HG03066 (cell line): Measurements from ENCODE around the gene LYPD1.
"Not testable (repeated sequence)": the region's sequence is repeated elsewhere in the genome, so short reads cannot be mapped to it uniquely, and the experiment has no call there.

ENCODE experiments used
- ATAC-seq: cut with Tn5 transposase; IDR thresholded peaks from one replicate; pipeline ENCODE4 v1.9.1; 2021; ENCODE audit warnings: low read depth; ENCODE audit not compliant: unreplicated experiment

The LYPD1 gene

GRCh38 chr2:132669908-132670495 is at the start of gene LYPD1:
LYPD1 (minus strand) TSS chr2:132670205; CDS start chr2:132669932, 273 bp downstream.
- ATAC-seq = no peak

GRCh38 chr2:132719480-132719879 is 49.5 kb upstream of the LYPD1 start:
- ATAC-seq = no peak

GRCh38 chr2:132716954-132717353 is 46.9 kb upstream of the LYPD1 start:
- no peak for ATAC-seq

- no peak for ATAC-seq
Measured at GRCh38 chr2:132715386-132716351, 45.7 kb upstream of the LYPD1 start.

GRCh38 chr2:132703396-132703795 is 33.4 kb upstream of the LYPD1 start:
- no peak for ATAC-seq

GRCh38 chr2:132701810-132702209 is 31.8 kb upstream of the LYPD1 start:
- no peak for ATAC-seq

GRCh38 chr2:132699802-132700201 is 29.8 kb upstream of the LYPD1 start:
- ATAC-seq = not testable (repeated sequence)

GRCh38 chr2:132698347-132698746 is 28.3 kb upstream of the LYPD1 start:
- ATAC-seq = not testable (repeated sequence)

- ATAC-seq = no peak
Measured at GRCh38 chr2:132697556-132698205, 27.7 kb upstream of the LYPD1 start.

GRCh38 chr2:132692816-132693215 is 22.8 kb upstream of the LYPD1 start:
- no peak for ATAC-seq

GRCh38 chr2:132691556-132691955 is 21.6 kb upstream of the LYPD1 start:
- ATAC-seq = no peak

GRCh38 chr2:132690664-132691303 is 20.8 kb upstream of the LYPD1 start:
- no peak for ATAC-seq

- ATAC-seq = no peak
Measured at GRCh38 chr2:132681766-132682165, 11.8 kb upstream of the LYPD1 start.

GRCh38 chr2:132680544-132680943 is 10.5 kb upstream of the LYPD1 start:
- no peak for ATAC-seq

- no peak for ATAC-seq
Measured at GRCh38 chr2:132678483-132678882, 8.5 kb upstream of the LYPD1 start.

GRCh38 chr2:132677661-132678060 is 7.7 kb upstream of the LYPD1 start:
- ATAC-seq = no peak

- no peak for ATAC-seq
Measured at GRCh38 chr2:132676999-132677398, 7.0 kb upstream of the LYPD1 start.

GRCh38 chr2:132671151-132671835 is 1.3 kb upstream of the LYPD1 start:
- no peak for ATAC-seq

GRCh38 chr2:132670496-132671150 is 618 bp upstream of the LYPD1 start:
- ATAC-seq = no peak
